GM12875 (cell line): ENCODE results near the gene MGAT5.

Experiments used
- H3K4me3 ChIP-seq: one replicate; pipeline ENCODE4 v1.5.1; 2011; ENCODE audit warnings: low read depth, low read length, control low read depth
- TF ChIP-seq, protein P1 (sequence below): IDR thresholded peaks from 2 replicates; pipeline ENCODE4 v1.5.1; 2011; ENCODE audit warnings: low read depth, mild to moderate bottlenecking, control low read depth, inconsistent platforms, low read length, moderate library complexity, borderline replicate concordance; ENCODE audit not compliant: insufficient read depth

Gene MGAT5

DNA sequence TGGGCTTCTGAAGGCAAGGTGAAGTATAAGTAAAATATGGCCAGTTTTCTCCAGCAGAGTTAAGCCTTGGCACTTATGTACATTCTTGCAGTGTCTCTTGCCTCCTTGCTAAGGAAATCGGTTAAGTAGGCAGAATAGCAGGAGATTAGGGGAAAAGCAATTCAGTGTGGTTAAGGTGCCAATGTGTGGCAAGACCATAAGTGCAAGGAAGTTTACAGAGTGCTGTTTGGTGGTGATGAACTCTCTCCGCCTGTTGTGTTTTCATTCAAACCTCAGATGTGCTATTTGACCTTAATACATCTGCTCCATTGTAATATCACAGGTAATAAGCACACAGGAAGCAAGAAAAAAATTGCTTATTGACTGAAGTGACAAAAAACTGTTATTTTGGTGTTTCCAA is 156.1 kb downstream of the MGAT5 start:
- no peak overlapping the region for H3K4me3 ChIP-seq
- TF ChIP-seq, protein P1, sequence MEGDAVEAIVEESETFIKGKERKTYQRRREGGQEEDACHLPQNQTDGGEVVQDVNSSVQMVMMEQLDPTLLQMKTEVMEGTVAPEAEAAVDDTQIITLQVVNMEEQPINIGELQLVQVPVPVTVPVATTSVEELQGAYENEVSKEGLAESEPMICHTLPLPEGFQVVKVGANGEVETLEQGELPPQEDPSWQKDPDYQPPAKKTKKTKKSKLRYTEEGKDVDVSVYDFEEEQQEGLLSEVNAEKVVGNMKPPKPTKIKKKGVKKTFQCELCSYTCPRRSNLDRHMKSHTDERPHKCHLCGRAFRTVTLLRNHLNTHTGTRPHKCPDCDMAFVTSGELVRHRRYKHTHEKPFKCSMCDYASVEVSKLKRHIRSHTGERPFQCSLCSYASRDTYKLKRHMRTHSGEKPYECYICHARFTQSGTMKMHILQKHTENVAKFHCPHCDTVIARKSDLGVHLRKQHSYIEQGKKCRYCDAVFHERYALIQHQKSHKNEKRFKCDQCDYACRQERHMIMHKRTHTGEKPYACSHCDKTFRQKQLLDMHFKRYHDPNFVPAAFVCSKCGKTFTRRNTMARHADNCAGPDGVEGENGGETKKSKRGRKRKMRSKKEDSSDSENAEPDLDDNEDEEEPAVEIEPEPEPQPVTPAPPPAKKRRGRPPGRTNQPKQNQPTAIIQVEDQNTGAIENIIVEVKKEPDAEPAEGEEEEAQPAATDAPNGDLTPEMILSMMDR, result no peak

DNA sequence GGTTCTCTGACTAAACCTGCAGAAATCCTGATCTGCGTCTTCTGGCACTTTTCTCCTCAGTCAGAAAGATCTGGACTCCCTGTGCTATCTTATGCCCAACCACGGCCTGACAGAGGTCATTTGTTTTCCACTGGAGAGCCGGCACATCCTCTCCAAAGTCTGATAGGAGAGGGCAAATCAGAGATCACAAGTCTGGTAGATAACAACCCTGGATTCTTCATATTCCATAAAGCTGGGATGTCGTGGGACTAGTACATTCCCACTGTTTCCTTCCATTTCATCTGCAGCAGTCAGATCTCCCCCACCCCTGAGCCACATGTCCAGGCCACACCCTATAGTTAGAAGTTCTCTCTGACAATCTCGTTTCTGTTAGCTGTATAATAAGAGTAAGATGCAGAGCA is 157.0 kb downstream of the MGAT5 start:
- H3K4me3 ChIP-seq, result no peak overlapping the region
- TF ChIP-seq, protein P1, result no peak

DNA sequence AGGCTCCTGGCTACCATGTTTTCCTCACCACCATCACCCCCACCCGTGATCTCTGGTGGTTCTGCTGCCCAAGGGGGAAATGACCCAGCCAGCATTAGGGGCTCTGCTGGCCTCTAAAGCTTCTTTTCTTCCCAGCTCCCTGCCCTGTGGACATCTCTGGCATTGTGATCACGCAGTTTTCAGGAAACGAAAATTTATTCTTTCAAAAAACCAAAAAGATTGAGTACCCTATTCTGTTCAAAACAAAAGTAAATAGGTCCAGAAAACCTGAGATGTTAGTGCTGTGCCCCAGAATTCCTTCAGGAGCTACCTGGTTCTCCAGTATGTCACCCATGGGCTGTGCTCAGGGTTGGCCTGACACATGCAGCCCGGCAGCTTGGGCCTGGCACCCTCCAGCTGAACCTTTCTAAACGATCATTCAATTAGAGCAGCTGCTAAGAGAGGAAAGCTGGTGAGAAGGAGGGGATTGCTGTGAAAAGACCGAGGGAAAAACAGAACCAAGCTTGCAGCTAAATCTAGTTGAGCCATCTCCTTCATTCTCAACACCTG is 157.5 kb downstream of the MGAT5 start:
- TF ChIP-seq, protein P1, result no peak
- H3K4me3 ChIP-seq, result no peak overlapping the region

DNA sequence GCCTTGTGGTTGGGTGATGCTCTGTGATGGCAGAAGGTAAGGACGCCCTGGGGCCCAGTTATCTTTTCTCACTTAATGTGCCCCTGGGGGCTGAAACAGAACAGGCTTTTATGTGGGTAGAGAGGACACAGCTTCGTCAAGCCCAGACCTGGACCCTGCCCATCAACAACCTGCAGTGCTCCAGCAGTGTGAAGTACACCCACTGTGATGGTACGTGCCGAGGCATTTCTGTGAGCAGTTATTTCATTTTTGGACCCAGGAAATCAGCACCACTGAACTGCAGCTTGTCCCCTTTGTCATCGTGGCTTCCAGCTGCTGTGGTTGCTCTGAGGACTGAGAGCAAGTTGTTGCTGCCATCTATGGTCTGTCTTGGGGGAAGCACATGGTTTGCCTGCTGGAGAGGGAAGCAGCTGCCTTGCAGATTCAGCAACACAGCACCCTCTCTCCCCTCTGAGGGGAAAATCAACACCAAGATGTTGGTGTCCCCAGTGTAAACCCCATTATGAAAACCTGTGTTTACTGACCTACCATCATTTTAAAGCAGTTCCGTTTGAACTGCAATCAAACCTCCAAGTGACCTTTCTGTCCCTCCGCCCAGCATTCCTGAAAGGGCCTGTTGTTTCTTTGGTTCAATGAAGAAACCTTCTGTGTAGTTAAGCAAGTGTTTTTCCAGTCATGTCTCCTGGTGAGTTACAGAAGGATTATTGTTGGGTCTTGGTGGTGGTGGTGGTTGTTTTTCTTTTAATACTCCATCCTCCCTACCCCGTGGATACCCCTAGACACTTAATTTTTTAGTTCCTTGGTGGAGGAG is 158.2 kb downstream of the MGAT5 start:
- no peak overlapping the region for H3K4me3 ChIP-seq
- TF ChIP-seq, protein P1, result peak; percentile 86

DNA sequence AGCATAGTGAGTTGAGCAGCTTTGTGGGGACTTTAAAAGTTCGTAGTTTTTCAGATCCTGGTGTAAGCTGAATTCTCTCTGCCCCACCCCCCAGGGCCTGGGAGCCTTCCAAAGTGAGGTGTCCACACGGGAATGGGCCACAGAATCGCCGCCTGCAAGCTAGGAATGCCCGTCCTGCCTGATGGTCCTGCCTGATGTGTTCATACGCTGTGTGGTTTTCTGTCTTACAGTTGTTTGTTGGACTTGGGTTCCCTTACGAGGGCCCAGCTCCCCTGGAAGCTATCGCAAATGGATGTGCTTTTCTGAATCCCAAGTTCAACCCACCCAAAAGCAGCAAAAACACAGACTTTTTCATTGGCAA is 158.7 kb downstream of the MGAT5 start:
- TF ChIP-seq, protein P1, result no peak
- H3K4me3 ChIP-seq, result no peak overlapping the region

DNA sequence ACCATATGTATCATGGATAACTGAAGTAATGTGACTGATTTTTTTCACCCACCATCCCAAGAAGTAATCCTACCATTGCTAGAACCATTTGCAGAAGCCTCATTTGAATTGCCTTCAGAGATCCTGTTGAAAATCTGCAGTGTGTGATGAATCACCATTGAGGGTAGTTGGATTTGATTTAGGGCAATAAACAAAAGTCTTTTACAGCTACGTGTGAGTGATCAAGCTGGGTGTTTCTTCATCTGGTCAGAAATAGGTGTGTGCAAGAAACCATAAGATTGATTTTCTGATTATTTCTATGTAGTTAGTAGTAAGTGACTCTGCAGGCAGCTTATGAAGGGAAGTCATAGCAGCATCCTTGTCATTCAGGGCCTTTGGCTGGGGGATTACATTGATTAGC is 159.6 kb downstream of the MGAT5 start:
- TF ChIP-seq, protein P1, result no peak
- H3K4me3 ChIP-seq, result no peak overlapping the region

DNA sequence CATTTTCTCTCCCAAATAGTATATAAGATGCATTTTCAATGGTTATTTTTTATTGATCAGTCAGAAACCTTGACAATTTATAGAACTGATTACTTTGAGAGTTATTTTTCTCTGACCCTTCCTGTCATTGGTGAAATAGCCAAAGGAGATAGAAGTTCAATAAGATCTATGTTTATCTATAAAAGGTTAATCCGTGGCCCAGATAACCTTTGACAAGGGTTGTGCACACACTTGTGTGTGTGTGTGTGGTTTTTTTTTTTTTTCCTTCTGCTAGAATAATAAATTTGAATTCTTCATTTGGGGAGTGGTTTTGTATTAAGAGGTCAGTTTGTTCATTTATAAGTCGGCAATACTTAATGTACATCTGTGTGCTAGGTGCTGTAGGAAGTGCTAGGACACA is 160.0 kb downstream of the MGAT5 start:
- TF ChIP-seq, protein P1, result no peak

More for the DNA sequence above, 160.0 kb downstream of the MGAT5 start:
- H3K4me3 ChIP-seq, result no peak overlapping the region
